Smooth muscle cell of bladder (primary cell): ENCODE measurements around the gene IPO13. TPM values are rescaled to one million over a fixed set of nuclear protein-coding genes. Genes with fewer than 3 reads are reported as not detected.

ENCODE experiments used
- total RNA-seq: library from RNA; depleted of rRNA; stranded (reverse); fragments of >200 nt; gene quantifications from 2 replicates; pipeline ENCODE4 v1.2.3, GENCODE V29; 2014

The IPO13 gene
- 13.4 and 17.5 TPM in 2 replicates for total RNA-seq

GRCh38 chr1:43946236-43947060 lies at the start of gene IPO13:
TSS of gene IPO13 (plus strand) at chr1:43946950. CDS start at chr1:43947601, 651 bp downstream.

GRCh38 chr1:43933386-43934100 lies 13.2 kb upstream of the IPO13 start, which contains the start of gene ARTN:
TSS of gene ARTN (plus strand) at chr1:43933801. CDS start at chr1:43935657, 1,856 bp downstream.

GRCh38 chr1:43969746-43970466 lies 23.2 kb downstream of the IPO13 start, which contains the start of gene DPH2:
TSS of gene DPH2 (plus strand) at chr1:43970010. CDS start at chr1:43970176, 166 bp downstream.

GRCh38 chr1:43974443-43975248 lies 27.9 kb downstream of the IPO13 start, which contains the start of gene ATP6V0B:
TSS of gene ATP6V0B (plus strand) at chr1:43974960. CDS start at chr1:43975041, 81 bp downstream.

GRCh38 chr1:43978551-43979260 lies 32.0 kb downstream of the IPO13 start, which contains the start of gene B4GALT2:
TSS of gene B4GALT2 (plus strand) at chr1:43979210. CDS start at chr1:43981161, 1,951 bp downstream.

GRCh38 chr1:43991476-43992231 lies 44.9 kb downstream of the IPO13 start, which contains the start of gene CCDC24:
TSS of gene CCDC24 (plus strand) at chr1:43991599. CDS start at chr1:43991879, 280 bp downstream.

Other genes starting within 250 kb of the IPO13 start
- 16.1 and 25.0 TPM in 2 replicates for gene ST3GAL3, start 239.4 kb upstream of the IPO13 start, total RNA-seq
- 0.14 and 0.18 TPM in 2 replicates for gene ARTN, start 13.1 kb upstream of the IPO13 start, total RNA-seq
- gene DPH2, start 23.1 kb downstream of the IPO13 start, total RNA-seq = 10.0 and 12.0 TPM in 2 replicates
- gene ATP6V0B, start 28.0 kb downstream of the IPO13 start, total RNA-seq = 103 and 140 TPM in 2 replicates
- gene B4GALT2, start 32.3 kb downstream of the IPO13 start, total RNA-seq = 63.1 and 89.3 TPM in 2 replicates
- 2.8 and 4.1 TPM in 2 replicates for gene CCDC24, start 44.6 kb downstream of the IPO13 start, total RNA-seq
- gene SLC6A9, start 84.5 kb downstream of the IPO13 start, total RNA-seq = 5.2 and 11.4 TPM in 2 replicates
- under 0.01 and 0.09 TPM in 2 replicates for gene KLF17, start 171.9 kb downstream of the IPO13 start, total RNA-seq
- gene KLF18, start 194.7 kb downstream of the IPO13 start, total RNA-seq = not detected in 2 replicates